MCF 10A (cell line): ENCODE results near the gene PLEKHA6. TPM values are rescaled to one million over a fixed set of nuclear protein-coding genes. Genes with fewer than 3 reads are reported as not detected.

Experiments used
- BruUV-seq: library from RNA; stranded (reverse); fragments of 400-500 nt; replicated peaks from 2 replicates; lab custom pipeline; 2021; lab: Mats Ljungman, UMichigan
- CTCF ChIA-PET: fragments of 300-600 bp; sonication (Branson Sonifier 250); formaldehyde crosslinking; extraction: SDS; loops from one replicate; lab custom pipeline; 2021; ENCODE audit warnings: antibody characterized with exemption, inconsistent platforms; lab: Yijun Ruan, JAX
- POLR2A ChIA-PET: fragments of 300-600, 350-650 bp; sonication (Branson Sonifier 250); formaldehyde crosslinking; extraction: SDS; loops from one replicate; lab custom pipeline; 2020; ENCODE audit warnings: antibody characterized with exemption, inconsistent platforms; lab: Yijun Ruan, JAX
- DNase-seq: peaks from one replicate; pipeline ENCODE4 v3.0.0-alpha.2; 2018; ENCODE audit not compliant: unreplicated experiment
- H3K27ac Mint-ChIP-seq: one replicate; pipeline ENCODE4 v1.8.0; 2022; ENCODE audit warnings: mild to moderate bottlenecking, low read depth, mixed read lengths; ENCODE audit not compliant: unreplicated experiment
- H3K27me3 Mint-ChIP-seq: one replicate; pipeline ENCODE4 v1.8.0; 2022; ENCODE audit warnings: mixed read lengths; ENCODE audit not compliant: insufficient read depth, unreplicated experiment
- H3K36me3 Mint-ChIP-seq: one replicate; pipeline ENCODE4 v1.8.0; 2022; ENCODE audit warnings: mild to moderate bottlenecking, moderate library complexity, mixed read lengths; ENCODE audit not compliant: insufficient read depth, unreplicated experiment
- H3K4me1 Mint-ChIP-seq: one replicate; pipeline ENCODE4 v1.8.0; 2022; ENCODE audit warnings: mixed read lengths; ENCODE audit not compliant: insufficient read depth, unreplicated experiment
- H3K4me3 Mint-ChIP-seq: one replicate; pipeline ENCODE4 v1.8.0; 2022; ENCODE audit warnings: mild to moderate bottlenecking, moderate library complexity, mixed read lengths; ENCODE audit not compliant: unreplicated experiment
- H3K9me3 Mint-ChIP-seq: one replicate; pipeline ENCODE4 v1.8.0; 2022; ENCODE audit warnings: mixed read lengths; ENCODE audit not compliant: unreplicated experiment
- CTCF ChIP-seq: fragments of 200-600 bp; IDR thresholded peaks from one replicate; pipeline ENCODE4 v1.8.0; 2022; ENCODE audit warnings: antibody characterized with exemption, mild to moderate bottlenecking; ENCODE audit not compliant: unreplicated experiment
- intact Hi-C: fragments of 100-400 bp; cut with micrococcal nuclease; formaldehyde crosslinking; loops from 2 replicates; pipeline ENCODE4 v1.14.1; 2022
- total RNA-seq: library from RNA; stranded (reverse); gene quantifications from 2 replicates; pipeline ENCODE4 v1.2.3, GENCODE V29; 2022

The PLEKHA6 gene
- total RNA-seq, 1 experiment from 2014 or later = 75.9 TPM

GRCh38 chr1:204285436-204286305 is 74.1 kb downstream of the PLEKHA6 start:
- H3K27ac Mint-ChIP-seq = peak overlapping the region; percentile 88
- ChIA-PET POLR2A (interaction anchor here (0.7 to 9.5 kb wide), 12 partner anchors 8 to 212 kb away, joined by 3 to 214 read pairs (median 3); no protein-coding TSS in a partner anchor), CTCF (interaction anchor here (0.7 to 9.5 kb wide), 16 partner anchors 11 to 147 kb away, joined by 3 to 87 read pairs (median 5); partner anchors contain the start of genes GOLT1A and PLEKHA6)
- TF ChIP-seq CTCF = no peak
- H3K36me3 Mint-ChIP-seq = peaks cover 23% of the 10 kb centered on the region
- H3K9me3 Mint-ChIP-seq = no peaks in the 10 kb centered on the region
- no TSS peak for BruUV-seq
- peak overlapping the region; percentile 89 for H3K4me3 Mint-ChIP-seq
- H3K4me1 Mint-ChIP-seq = peaks cover 77% of the 10 kb centered on the region
- H3K27me3 Mint-ChIP-seq = no peaks in the 10 kb centered on the region
- intact Hi-C loops = loop anchor here (5.0 kb wide), 1 partner anchor 57 kb away; no protein-coding TSS in a partner anchor
- no peak for DNase-seq

- H3K27ac Mint-ChIP-seq = no peak overlapping the region
Observed at GRCh38 chr1:204284929-204285328, 74.8 kb downstream of the PLEKHA6 start.

GRCh38 chr1:204283711-204284651 is 75.7 kb downstream of the PLEKHA6 start:
- H3K4me1 Mint-ChIP-seq = peaks cover 80% of the 10 kb centered on the region
- H3K36me3 Mint-ChIP-seq = peaks cover 37% of the 10 kb centered on the region
- H3K9me3 Mint-ChIP-seq = no peaks in the 10 kb centered on the region
- intact Hi-C loops = no loop called here
- DNase-seq = peak; percentile 42
- H3K27me3 Mint-ChIP-seq = no peaks in the 10 kb centered on the region
- TF ChIP-seq CTCF = no peak
- H3K27ac Mint-ChIP-seq = peak overlapping the region; percentile 30
- peak overlapping the region; percentile 43 for H3K4me3 Mint-ChIP-seq
- ChIA-PET POLR2A (interaction anchor here (0.6 to 9.5 kb wide), 10 partner anchors 9 to 241 kb away, joined by 3 to 214 read pairs (median 6); no protein-coding TSS in a partner anchor), CTCF (interaction anchor here (0.6 to 9.5 kb wide), 25 partner anchors 13 to 834 kb away, joined by 3 to 87 read pairs (median 5); partner anchors contain the start of gene GOLT1A)
- BruUV-seq = no TSS peak

More at GRCh38 chr1:204284929-204285328, 74.8 kb downstream of the PLEKHA6 start:
- peaks cover 81% of the 10 kb centered on the region for H3K4me1 Mint-ChIP-seq
- ChIA-PET CTCF (interaction anchor here (0.6 to 9.5 kb wide), 21 partner anchors 10 to 218 kb away, joined by 3 to 87 read pairs (median 4); partner anchors contain the start of genes GOLT1A and PLEKHA6), POLR2A (interaction anchor here (0.6 to 9.5 kb wide), 12 partner anchors 10 to 240 kb away, joined by 3 to 214 read pairs (median 3); no protein-coding TSS in a partner anchor)
- intact Hi-C loops = loop anchor here (5.0 kb wide), 1 partner anchor 57 kb away; no protein-coding TSS in a partner anchor
- no peaks in the 10 kb centered on the region for H3K9me3 Mint-ChIP-seq
- no peak for TF ChIP-seq CTCF
- DNase-seq = no peak
- H3K4me3 Mint-ChIP-seq = peak overlapping the region; percentile 89
- no TSS peak for BruUV-seq
- peaks cover 29% of the 10 kb centered on the region for H3K36me3 Mint-ChIP-seq
- H3K27me3 Mint-ChIP-seq = no peaks in the 10 kb centered on the region
